Panc1 (cell line): ENCODE data around the gene ELMO1. TPM values are rescaled to one million over a fixed set of nuclear protein-coding genes. Genes with fewer than 3 reads are reported as not detected.

Experiments used
- ATAC-seq: fragments of 200-7000 bp; cut with Tn5 transposase; 2 replicates; pipeline ENCODE4 v1.9.1; 2020; ENCODE audit warnings: mild to moderate bottlenecking, moderate library complexity
- BruUV-seq: library from RNA; stranded (reverse); fragments of 400-500 nt; replicated peaks from 2 replicates; lab custom pipeline; 2021; lab: Mats Ljungman, UMichigan
- CTCF ChIA-PET: fragments of 300-600 bp; sonication (Branson Sonifier 250); formaldehyde crosslinking; loops from one replicate; lab custom pipeline; 2022; ENCODE audit warnings: antibody characterized with exemption; lab: Charles Lee
- POLR2A ChIA-PET: fragments of 300-600 bp; sonication (Branson Sonifier 250); formaldehyde crosslinking; loops from one replicate; lab custom pipeline; 2022; ENCODE audit warnings: antibody characterized with exemption; lab: Charles Lee
- DNase-seq: peaks from one replicate; pipeline ENCODE4 v3.0.0-alpha.2; 2010; ENCODE audit warnings: low read depth, low spot score
- H3K27ac ChIP-seq: 2 replicates; pipeline ENCODE4 v1.5.1; 2011; ENCODE audit warnings: mild to moderate bottlenecking, low read length, inconsistent platforms
- H3K27me3 ChIP-seq: fragments of 200-500 bp; sonication (Bioruptor generic); 2 replicates; pipeline ENCODE4 v1.6.0; 2014; ENCODE audit warnings: low read length, inconsistent platforms; ENCODE audit not compliant: control insufficient read depth, insufficient read depth
- H3K36me3 ChIP-seq: fragments of 200-500 bp; sonication (Bioruptor generic); 2 replicates; pipeline ENCODE4 v1.5.1; 2014; ENCODE audit warnings: inconsistent platforms, mild to moderate bottlenecking, low read length, moderate library complexity; ENCODE audit not compliant: control insufficient read depth, insufficient read depth
- H3K4me1 ChIP-seq: 2 replicates; pipeline ENCODE4 v1.5.1; 2011; ENCODE audit warnings: inconsistent platforms, mild to moderate bottlenecking, low read length, moderate library complexity; ENCODE audit not compliant: control insufficient read depth, insufficient read depth
- H3K4me3 ChIP-seq, 2 experiments: 2 replicates each; pipeline ENCODE4 v1.5.1; 2011 to 2012; ENCODE audit warnings: low read depth in 2 of 2, low read length in 2 of 2, mild to moderate bottlenecking in 2 of 2, inconsistent platforms in 1 of 2, moderate library complexity in 1 of 2
- H3K9me3 ChIP-seq: fragments of 200-500 bp; sonication (Bioruptor generic); 2 replicates; pipeline ENCODE4 v1.5.1; 2014; ENCODE audit warnings: low read depth, mild to moderate bottlenecking, inconsistent platforms, low read length, moderate library complexity; ENCODE audit not compliant: control insufficient read depth, insufficient read depth
- POLR2AphosphoS5 ChIP-seq: IDR thresholded peaks from 2 replicates; pipeline ENCODE4 v1.6.1; 2012; ENCODE audit warnings: mild to moderate bottlenecking, low read depth, low read length, moderate library complexity
- REST ChIP-seq, 2 experiments: IDR thresholded peaks; 2 replicates each; pipeline ENCODE4 v1.6.1; 2011 to 2012; ENCODE audit warnings: low read depth in 2 of 2, control low read depth in 1 of 2, low read length in 1 of 2, mild to moderate bottlenecking in 1 of 2, moderate library complexity in 1 of 2; ENCODE audit not compliant: insufficient read depth in 1 of 2
- SIN3A ChIP-seq: IDR thresholded peaks from 2 replicates; pipeline ENCODE4 v1.6.1; 2012; ENCODE audit warnings: low read depth, mild to moderate bottlenecking, low read length, moderate library complexity, borderline replicate concordance; ENCODE audit not compliant: insufficient read depth
- TCF7L2 ChIP-seq: IDR thresholded peaks from 2 replicates; pipeline ENCODE4 v1.6.1; 2011; ENCODE audit warnings: mild to moderate bottlenecking, low read depth, low read length, inconsistent platforms
- in situ Hi-C: cut with HindIII; loops from 2 replicates; pipeline ENCODE4 v1.10.0; 2016; ENCODE audit warnings: low sequenced_read_pairs, low pct_unique_long_range_greater_than_20kb
- intact Hi-C: fragments of 100-400 bp; cut with micrococcal nuclease; formaldehyde crosslinking; loops from one replicate; pipeline ENCODE4 v1.10.0; 2022; ENCODE audit not compliant: unreplicated experiment
- total RNA-seq: library from RNA; stranded (reverse); gene quantifications from one replicate; pipeline ENCODE4 v1.2.1, GENCODE V29; 2021; ENCODE audit not compliant: unreplicated experiment
- TF ChIP-seq, protein P1 (sequence below): fragments of 450-650 bp; IDR thresholded peaks from 2 replicates; pipeline ENCODE4 v1.5.1; 2017; ENCODE audit warnings: mild to moderate bottlenecking

ELMO1 gene
- total RNA-seq, 1 experiment from 2014 or later, result 0.80 TPM

GRCh38 chr7:36916116-36916515, 532.5 kb downstream of the ELMO1 start:
- Histone ChIP-seq H3K27ac (no peak overlapping the region), H3K4me3 (no peak overlapping the region), H3K9me3 (peaks cover 10% of the 10 kb centered on the region; the same call in 1 of the 2 replicates), H3K36me3 (no peaks in the 10 kb centered on the region), H3K27me3 (no peaks in the 10 kb centered on the region), H3K4me1 (no peaks in the 10 kb centered on the region)
- intact Hi-C loops (no loop called here), in situ Hi-C loops (no loop called here)
- ATAC-seq (no peak), DNase-seq (no peak)
- ChIA-PET CTCF (no interaction called here), POLR2A (no interaction called here)
- no TSS peak for BruUV-seq
- TF ChIP-seq TCF7L2, result no peak
- no peak for TF ChIP-seq POLR2AphosphoS5
- no peak for TF ChIP-seq REST (IDR thresholded peaks at IDR 0.05; ENCODE audit: insufficient read depth in 1 of 2, low read depth in 2 of 2, low read length in 1 of 2)
- TF ChIP-seq, protein P1, sequence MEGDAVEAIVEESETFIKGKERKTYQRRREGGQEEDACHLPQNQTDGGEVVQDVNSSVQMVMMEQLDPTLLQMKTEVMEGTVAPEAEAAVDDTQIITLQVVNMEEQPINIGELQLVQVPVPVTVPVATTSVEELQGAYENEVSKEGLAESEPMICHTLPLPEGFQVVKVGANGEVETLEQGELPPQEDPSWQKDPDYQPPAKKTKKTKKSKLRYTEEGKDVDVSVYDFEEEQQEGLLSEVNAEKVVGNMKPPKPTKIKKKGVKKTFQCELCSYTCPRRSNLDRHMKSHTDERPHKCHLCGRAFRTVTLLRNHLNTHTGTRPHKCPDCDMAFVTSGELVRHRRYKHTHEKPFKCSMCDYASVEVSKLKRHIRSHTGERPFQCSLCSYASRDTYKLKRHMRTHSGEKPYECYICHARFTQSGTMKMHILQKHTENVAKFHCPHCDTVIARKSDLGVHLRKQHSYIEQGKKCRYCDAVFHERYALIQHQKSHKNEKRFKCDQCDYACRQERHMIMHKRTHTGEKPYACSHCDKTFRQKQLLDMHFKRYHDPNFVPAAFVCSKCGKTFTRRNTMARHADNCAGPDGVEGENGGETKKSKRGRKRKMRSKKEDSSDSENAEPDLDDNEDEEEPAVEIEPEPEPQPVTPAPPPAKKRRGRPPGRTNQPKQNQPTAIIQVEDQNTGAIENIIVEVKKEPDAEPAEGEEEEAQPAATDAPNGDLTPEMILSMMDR, result no peak
- TF ChIP-seq SIN3A, result no peak

GRCh38 chr7:36911788-36912187, 536.9 kb downstream of the ELMO1 start:
- in situ Hi-C loops, result no loop called here
- Histone ChIP-seq H3K27me3 (no peaks in the 10 kb centered on the region), H3K4me3 (no peak overlapping the region), H3K4me1 (no peaks in the 10 kb centered on the region), H3K36me3 (no peaks in the 10 kb centered on the region), H3K9me3 (peaks cover 3% of the 10 kb centered on the region; the same call in 1 of the 2 replicates), H3K27ac (no peak overlapping the region)
- BruUV-seq, result no TSS peak
- no peak for DNase-seq
- CTCF ChIA-PET, result no interaction called here
- ATAC-seq, result no peak
- TF ChIP-seq, protein P1, result no peak
- TF ChIP-seq TCF7L2, result no peak
- TF ChIP-seq POLR2AphosphoS5, result no peak
- no peak for TF ChIP-seq SIN3A
- no peak for TF ChIP-seq REST (IDR thresholded peaks at IDR 0.05; ENCODE audit: insufficient read depth in 1 of 2, low read depth in 2 of 2, low read length in 1 of 2)
- intact Hi-C loops, result no loop called here
- POLR2A ChIA-PET, result no interaction called here
